ENCODE results near the gene POC1A. TPM values are rescaled to one million over a fixed set of nuclear protein-coding genes. Genes with fewer than 3 reads are reported as not detected.

The POC1A gene
- total and polyA plus RNA-seq, 2 experiments from 2014 or later, result 19.1 to 26.7 TPM

DNA sequence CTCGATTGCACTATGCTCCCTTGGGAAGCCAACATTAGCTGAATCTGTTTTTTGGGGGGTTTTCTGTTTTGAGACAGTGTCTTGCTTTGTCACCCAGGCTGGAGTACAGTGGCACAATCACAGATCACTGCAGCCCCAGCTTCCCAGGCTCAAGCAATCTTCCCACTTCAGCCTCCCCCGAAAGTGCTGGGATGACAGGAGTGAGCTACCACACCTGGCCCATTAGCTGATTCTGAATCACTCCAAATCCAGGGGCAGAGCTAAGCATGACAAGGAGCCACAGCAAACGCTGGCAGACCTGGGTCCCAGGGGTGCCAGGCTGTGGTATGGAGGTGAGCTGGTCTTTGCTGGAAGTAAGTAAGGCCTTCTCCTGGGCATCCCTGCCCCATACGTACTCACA, 18.9 kb downstream of the POC1A start:
- Histone ChIP-seq H3K36me3 (ENCODE audit: insufficient read depth) (no peaks in the 10 kb centered on the region; the same call in none of the 2 replicates), H3F3A (replicated peaks; ENCODE audit: low read depth) (no peaks in the 10 kb centered on the region), H3K27ac (ENCODE audit: low read depth) (no peak overlapping the region), H4K20me1 (replicated peaks; ENCODE audit: insufficient read depth) (peaks cover 4% of the 10 kb centered on the region), H3K4me1 (ENCODE audit: insufficient read depth) (no peaks in the 10 kb centered on the region), H3K4me3 (no peak overlapping the region), H3K79me2 (replicated peaks; ENCODE audit: insufficient read depth) (no peaks in the 10 kb centered on the region), H3K27me3 (ENCODE audit: insufficient read depth) (no peaks in the 10 kb centered on the region), H3K9me2 (ENCODE audit: insufficient read depth) (no peaks in the 10 kb centered on the region), H3K4me2 (no peak overlapping the region), H2AFZ (no peak overlapping the region)
- Mint-ChIP-seq H3K9me3 (no peaks in the 10 kb centered on the region), H3K4me1 (no peaks in the 10 kb centered on the region), H3K27me3 (ENCODE audit: insufficient read depth, low read depth, poor library complexity) (no peaks in the 10 kb centered on the region), H3K4me3 (no peak overlapping the region), H3K36me3 (ENCODE audit: low read depth) (peaks cover 39% of the 10 kb centered on the region), H3K27ac (no peak overlapping the region)
- ATAC-seq (no peak), DNase-seq (ENCODE audit: low spot score) (no peak)
- TF ChIP-seq POLR2AphosphoS5 (IDR thresholded peaks at IDR 0.05; ENCODE audit: low read depth) (no peak), NANOG (IDR thresholded peaks at IDR 0.05; ENCODE audit: borderline replicate concordance) (no peak), EZH2phosphoT487 (IDR thresholded peaks at IDR 0.05; ENCODE audit: unreplicated experiment) (no peak), STAT1 (IDR thresholded peaks at IDR 0.05; ENCODE audit: unreplicated experiment) (no peak), ZNF331 (CRISPR knock-in tag; IDR thresholded peaks at IDR 0.05; ENCODE audit: low read depth) (no peak), JUNB (IDR thresholded peaks at IDR 0.05; ENCODE audit: unreplicated experiment) (no peak), ZNF114 (CRISPR knock-in tag; IDR thresholded peaks at IDR 0.05) (no peak), EZH2 (IDR thresholded peaks at IDR 0.05; ENCODE audit: low read depth, unreplicated experiment) (no peak), CREB1 (CRISPR knock-in tag; IDR thresholded peaks at IDR 0.05; ENCODE audit: low read depth) (no peak)
- TF ChIP-seq, protein P1, sequence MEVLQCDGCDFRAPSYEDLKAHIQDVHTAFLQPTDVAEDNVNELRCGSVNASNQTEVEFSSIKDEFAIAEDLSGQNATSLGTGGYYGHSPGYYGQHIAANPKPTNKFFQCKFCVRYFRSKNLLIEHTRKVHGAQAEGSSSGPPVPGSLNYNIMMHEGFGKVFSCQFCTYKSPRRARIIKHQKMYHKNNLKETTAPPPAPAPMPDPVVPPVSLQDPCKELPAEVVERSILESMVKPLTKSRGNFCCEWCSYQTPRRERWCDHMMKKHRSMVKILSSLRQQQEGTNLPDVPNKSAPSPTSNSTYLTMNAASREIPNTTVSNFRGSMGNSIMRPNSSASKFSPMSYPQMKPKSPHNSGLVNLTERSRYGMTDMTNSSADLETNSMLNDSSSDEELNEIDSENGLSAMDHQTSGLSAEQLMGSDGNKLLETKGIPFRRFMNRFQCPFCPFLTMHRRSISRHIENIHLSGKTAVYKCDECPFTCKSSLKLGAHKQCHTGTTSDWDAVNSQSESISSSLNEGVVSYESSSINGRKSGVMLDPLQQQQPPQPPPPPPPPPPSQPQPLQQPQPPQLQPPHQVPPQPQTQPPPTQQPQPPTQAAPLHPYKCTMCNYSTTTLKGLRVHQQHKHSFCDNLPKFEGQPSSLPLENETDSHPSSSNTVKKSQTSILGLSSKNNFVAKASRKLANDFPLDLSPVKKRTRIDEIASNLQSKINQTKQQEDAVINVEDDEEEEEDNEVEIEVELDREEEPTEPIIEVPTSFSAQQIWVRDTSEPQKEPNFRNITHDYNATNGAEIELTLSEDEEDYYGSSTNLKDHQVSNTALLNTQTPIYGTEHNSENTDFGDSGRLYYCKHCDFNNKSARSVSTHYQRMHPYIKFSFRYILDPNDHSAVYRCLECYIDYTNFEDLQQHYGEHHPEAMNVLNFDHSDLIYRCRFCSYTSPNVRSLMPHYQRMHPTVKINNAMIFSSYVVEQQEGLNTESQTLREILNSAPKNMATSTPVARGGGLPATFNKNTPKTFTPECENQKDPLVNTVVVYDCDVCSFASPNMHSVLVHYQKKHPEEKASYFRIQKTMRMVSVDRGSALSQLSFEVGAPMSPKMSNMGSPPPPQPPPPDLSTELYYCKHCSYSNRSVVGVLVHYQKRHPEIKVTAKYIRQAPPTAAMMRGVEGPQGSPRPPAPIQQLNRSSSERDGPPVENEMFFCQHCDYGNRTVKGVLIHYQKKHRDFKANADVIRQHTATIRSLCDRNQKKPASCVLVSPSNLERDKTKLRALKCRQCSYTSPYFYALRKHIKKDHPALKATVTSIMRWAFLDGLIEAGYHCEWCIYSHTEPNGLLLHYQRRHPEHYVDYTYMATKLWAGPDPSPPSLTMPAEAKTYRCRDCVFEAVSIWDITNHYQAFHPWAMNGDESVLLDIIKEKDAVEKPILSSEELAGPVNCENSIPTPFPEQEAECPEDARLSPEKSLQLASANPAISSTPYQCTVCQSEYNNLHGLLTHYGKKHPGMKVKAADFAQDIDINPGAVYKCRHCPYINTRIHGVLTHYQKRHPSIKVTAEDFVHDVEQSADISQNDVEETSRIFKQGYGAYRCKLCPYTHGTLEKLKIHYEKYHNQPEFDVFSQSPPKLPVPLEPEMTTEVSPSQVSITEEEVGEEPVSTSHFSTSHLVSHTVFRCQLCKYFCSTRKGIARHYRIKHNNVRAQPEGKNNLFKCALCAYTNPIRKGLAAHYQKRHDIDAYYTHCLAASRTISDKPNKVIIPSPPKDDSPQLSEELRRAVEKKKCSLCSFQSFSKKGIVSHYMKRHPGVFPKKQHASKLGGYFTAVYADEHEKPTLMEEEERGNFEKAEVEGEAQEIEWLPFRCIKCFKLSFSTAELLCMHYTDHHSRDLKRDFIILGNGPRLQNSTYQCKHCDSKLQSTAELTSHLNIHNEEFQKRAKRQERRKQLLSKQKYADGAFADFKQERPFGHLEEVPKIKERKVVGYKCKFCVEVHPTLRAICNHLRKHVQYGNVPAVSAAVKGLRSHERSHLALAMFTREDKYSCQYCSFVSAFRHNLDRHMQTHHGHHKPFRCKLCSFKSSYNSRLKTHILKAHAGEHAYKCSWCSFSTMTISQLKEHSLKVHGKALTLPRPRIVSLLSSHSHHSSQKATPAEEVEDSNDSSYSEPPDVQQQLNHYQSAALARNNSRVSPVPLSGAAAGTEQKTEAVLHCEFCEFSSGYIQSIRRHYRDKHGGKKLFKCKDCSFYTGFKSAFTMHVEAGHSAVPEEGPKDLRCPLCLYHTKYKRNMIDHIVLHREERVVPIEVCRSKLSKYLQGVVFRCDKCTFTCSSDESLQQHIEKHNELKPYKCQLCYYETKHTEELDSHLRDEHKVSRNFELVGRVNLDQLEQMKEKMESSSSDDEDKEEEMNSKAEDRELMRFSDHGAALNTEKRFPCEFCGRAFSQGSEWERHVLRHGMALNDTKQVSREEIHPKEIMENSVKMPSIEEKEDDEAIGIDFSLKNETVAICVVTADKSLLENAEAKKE (CRISPR knock-in tag; IDR thresholded peaks at IDR 0.05), result no peak
- TF ChIP-seq, protein P2, sequence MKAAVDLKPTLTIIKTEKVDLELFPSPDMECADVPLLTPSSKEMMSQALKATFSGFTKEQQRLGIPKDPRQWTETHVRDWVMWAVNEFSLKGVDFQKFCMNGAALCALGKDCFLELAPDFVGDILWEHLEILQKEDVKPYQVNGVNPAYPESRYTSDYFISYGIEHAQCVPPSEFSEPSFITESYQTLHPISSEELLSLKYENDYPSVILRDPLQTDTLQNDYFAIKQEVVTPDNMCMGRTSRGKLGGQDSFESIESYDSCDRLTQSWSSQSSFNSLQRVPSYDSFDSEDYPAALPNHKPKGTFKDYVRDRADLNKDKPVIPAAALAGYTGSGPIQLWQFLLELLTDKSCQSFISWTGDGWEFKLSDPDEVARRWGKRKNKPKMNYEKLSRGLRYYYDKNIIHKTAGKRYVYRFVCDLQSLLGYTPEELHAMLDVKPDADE (IDR thresholded peaks at IDR 0.05), result no peak
- TF ChIP-seq, protein P3, sequence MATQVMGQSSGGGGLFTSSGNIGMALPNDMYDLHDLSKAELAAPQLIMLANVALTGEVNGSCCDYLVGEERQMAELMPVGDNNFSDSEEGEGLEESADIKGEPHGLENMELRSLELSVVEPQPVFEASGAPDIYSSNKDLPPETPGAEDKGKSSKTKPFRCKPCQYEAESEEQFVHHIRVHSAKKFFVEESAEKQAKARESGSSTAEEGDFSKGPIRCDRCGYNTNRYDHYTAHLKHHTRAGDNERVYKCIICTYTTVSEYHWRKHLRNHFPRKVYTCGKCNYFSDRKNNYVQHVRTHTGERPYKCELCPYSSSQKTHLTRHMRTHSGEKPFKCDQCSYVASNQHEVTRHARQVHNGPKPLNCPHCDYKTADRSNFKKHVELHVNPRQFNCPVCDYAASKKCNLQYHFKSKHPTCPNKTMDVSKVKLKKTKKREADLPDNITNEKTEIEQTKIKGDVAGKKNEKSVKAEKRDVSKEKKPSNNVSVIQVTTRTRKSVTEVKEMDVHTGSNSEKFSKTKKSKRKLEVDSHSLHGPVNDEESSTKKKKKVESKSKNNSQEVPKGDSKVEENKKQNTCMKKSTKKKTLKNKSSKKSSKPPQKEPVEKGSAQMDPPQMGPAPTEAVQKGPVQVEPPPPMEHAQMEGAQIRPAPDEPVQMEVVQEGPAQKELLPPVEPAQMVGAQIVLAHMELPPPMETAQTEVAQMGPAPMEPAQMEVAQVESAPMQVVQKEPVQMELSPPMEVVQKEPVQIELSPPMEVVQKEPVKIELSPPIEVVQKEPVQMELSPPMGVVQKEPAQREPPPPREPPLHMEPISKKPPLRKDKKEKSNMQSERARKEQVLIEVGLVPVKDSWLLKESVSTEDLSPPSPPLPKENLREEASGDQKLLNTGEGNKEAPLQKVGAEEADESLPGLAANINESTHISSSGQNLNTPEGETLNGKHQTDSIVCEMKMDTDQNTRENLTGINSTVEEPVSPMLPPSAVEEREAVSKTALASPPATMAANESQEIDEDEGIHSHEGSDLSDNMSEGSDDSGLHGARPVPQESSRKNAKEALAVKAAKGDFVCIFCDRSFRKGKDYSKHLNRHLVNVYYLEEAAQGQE (IDR thresholded peaks at IDR 0.05; ENCODE audit: unreplicated experiment), result no peak
- TF ChIP-seq, protein P4, sequence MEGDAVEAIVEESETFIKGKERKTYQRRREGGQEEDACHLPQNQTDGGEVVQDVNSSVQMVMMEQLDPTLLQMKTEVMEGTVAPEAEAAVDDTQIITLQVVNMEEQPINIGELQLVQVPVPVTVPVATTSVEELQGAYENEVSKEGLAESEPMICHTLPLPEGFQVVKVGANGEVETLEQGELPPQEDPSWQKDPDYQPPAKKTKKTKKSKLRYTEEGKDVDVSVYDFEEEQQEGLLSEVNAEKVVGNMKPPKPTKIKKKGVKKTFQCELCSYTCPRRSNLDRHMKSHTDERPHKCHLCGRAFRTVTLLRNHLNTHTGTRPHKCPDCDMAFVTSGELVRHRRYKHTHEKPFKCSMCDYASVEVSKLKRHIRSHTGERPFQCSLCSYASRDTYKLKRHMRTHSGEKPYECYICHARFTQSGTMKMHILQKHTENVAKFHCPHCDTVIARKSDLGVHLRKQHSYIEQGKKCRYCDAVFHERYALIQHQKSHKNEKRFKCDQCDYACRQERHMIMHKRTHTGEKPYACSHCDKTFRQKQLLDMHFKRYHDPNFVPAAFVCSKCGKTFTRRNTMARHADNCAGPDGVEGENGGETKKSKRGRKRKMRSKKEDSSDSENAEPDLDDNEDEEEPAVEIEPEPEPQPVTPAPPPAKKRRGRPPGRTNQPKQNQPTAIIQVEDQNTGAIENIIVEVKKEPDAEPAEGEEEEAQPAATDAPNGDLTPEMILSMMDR (conservative IDR thresholded peaks at IDR 0.05; ENCODE audit: low read depth in 2 of 2), result no peak

Measured in GM23338 (cell line).